DOHH2 (cell line): Measurements from ENCODE around the gene ACTR1A.

Source experiments
- H3F3A ChIP-seq: fragments of 200-600 bp; sonication (generic), shearing (Covaris generic); 2 replicates; pipeline ENCODE4 v1.6.0; 2016; ENCODE audit warnings: antibody characterized with exemption, mild to moderate bottlenecking; ENCODE audit not compliant: control insufficient read depth, insufficient read depth
- H3K27ac ChIP-seq: fragments of 200-600 bp; sonication (generic); 2 replicates; pipeline ENCODE4 v1.5.1; 2014; ENCODE audit warnings: low read depth, mild to moderate bottlenecking, low read length, moderate library complexity
- H3K27me3 ChIP-seq: fragments of 200-600 bp; sonication (generic); 2 replicates; pipeline ENCODE4 v1.6.1; 2014; ENCODE audit warnings: mild to moderate bottlenecking, low read length, mixed read lengths; ENCODE audit not compliant: control insufficient read depth
- H3K36me3 ChIP-seq: fragments of 200-600 bp; sonication (generic); 2 replicates; pipeline ENCODE4 v1.6.1; 2014; ENCODE audit warnings: mild to moderate bottlenecking, low read length, moderate library complexity, mixed read lengths; ENCODE audit not compliant: control insufficient read depth
- H3K4me1 ChIP-seq: fragments of 200-600 bp; sonication (generic); 2 replicates; pipeline ENCODE4 v1.6.1; 2014; ENCODE audit warnings: mild to moderate bottlenecking, low read length, mixed read lengths; ENCODE audit not compliant: control insufficient read depth
- H3K4me2 ChIP-seq: fragments of 200-600 bp; sonication (generic); 2 replicates; pipeline ENCODE4 v1.6.0; 2014; ENCODE audit warnings: mild to moderate bottlenecking, low read length, moderate library complexity
- H3K4me3 ChIP-seq: fragments of 200-600 bp; sonication (generic); 2 replicates; pipeline ENCODE4 v1.5.1; 2014; ENCODE audit warnings: mild to moderate bottlenecking, low read length, mixed read lengths
- H3K79me2 ChIP-seq: fragments of 200-600 bp; sonication (generic); 2 replicates; pipeline ENCODE4 v1.6.1; 2014; ENCODE audit warnings: mild to moderate bottlenecking, low read length, mixed read lengths; ENCODE audit not compliant: control insufficient read depth
- H3K9me2 ChIP-seq: fragments of 200-600 bp; sonication (generic); replicated peaks from 2 replicates; pipeline ENCODE4 v1.6.1; 2014; ENCODE audit warnings: mild to moderate bottlenecking, low read length, mixed read lengths; ENCODE audit not compliant: control insufficient read depth
- H3K9me3 ChIP-seq: fragments of 200-600 bp; sonication (generic); 2 replicates; pipeline ENCODE4 v1.6.1; 2014; ENCODE audit warnings: antibody characterized with exemption, low read length, mixed read lengths; ENCODE audit not compliant: control insufficient read depth, insufficient read depth
- H4K20me1 ChIP-seq: fragments of 200-600 bp; sonication (generic); 2 replicates; pipeline ENCODE4 v1.6.0; 2014; ENCODE audit warnings: low read depth, mild to moderate bottlenecking, antibody characterized with exemption, low read length, moderate library complexity; ENCODE audit not compliant: control insufficient read depth, insufficient read depth
- CTCF ChIP-seq: fragments of 200-600 bp; sonication (generic); IDR thresholded peaks from one replicate; pipeline ENCODE4 v1.5.1; 2014; ENCODE audit warnings: antibody characterized with exemption, mild to moderate bottlenecking, low read depth, low read length; ENCODE audit not compliant: poor library complexity, severe bottlenecking
- EZH2phosphoT487 ChIP-seq: fragments of 200-600 bp; sonication (generic); IDR thresholded peaks from 2 replicates; pipeline ENCODE4 v1.6.1; 2017; ENCODE audit warnings: borderline replicate concordance, mild to moderate bottlenecking, antibody characterized with exemption, low read length, moderate library complexity, mixed read lengths

Gene ACTR1A

GRCh38 chr10:102484021-102484420 is 18.5 kb downstream of the ACTR1A start:
- Histone ChIP-seq H3K36me3 (peaks cover 96% of the 10 kb centered on the region), H4K20me1 (no peaks in the 10 kb centered on the region), H3K4me3 (no peak overlapping the region), H3K9me2 (no peaks in the 10 kb centered on the region), H3K27ac (no peak overlapping the region), H3K27me3 (no peaks in the 10 kb centered on the region), H3K4me2 (no peak overlapping the region; the same call in 1 of the 2 replicates), H3K79me2 (no peaks in the 10 kb centered on the region), H3K9me3 (no peaks in the 10 kb centered on the region), H3F3A (no peaks in the 10 kb centered on the region), H3K4me1 (peaks cover 12% of the 10 kb centered on the region)
- TF ChIP-seq EZH2phosphoT487 (no peak), CTCF (no peak)

GRCh38 chr10:102480396-102480795 is 22.1 kb downstream of the ACTR1A start:
- Histone ChIP-seq H3F3A (no peaks in the 10 kb centered on the region), H3K27ac (no peak overlapping the region), H3K36me3 (peaks cover 87% of the 10 kb centered on the region), H3K4me1 (peaks cover 12% of the 10 kb centered on the region), H3K4me2 (no peak overlapping the region), H3K9me2 (no peaks in the 10 kb centered on the region), H3K79me2 (no peaks in the 10 kb centered on the region), H3K4me3 (no peak overlapping the region), H4K20me1 (no peaks in the 10 kb centered on the region), H3K27me3 (no peaks in the 10 kb centered on the region), H3K9me3 (no peaks in the 10 kb centered on the region)
- no peak for TF ChIP-seq CTCF
- no peak for TF ChIP-seq EZH2phosphoT487

- no peaks in the 10 kb centered on the region for H3K27me3 ChIP-seq
- H3K27ac ChIP-seq: no peak overlapping the region
- TF ChIP-seq CTCF (no peak), EZH2phosphoT487 (no peak)
- H3K9me3 ChIP-seq: no peaks in the 10 kb centered on the region
- no peaks in the 10 kb centered on the region for H3F3A ChIP-seq
- H3K4me2 ChIP-seq: no peak overlapping the region
- H4K20me1 ChIP-seq: no peaks in the 10 kb centered on the region
- H3K4me3 ChIP-seq: no peak overlapping the region
- H3K79me2 ChIP-seq: no peaks in the 10 kb centered on the region
- peaks cover 12% of the 10 kb centered on the region for H3K4me1 ChIP-seq
- H3K9me2 ChIP-seq: no peaks in the 10 kb centered on the region
- H3K36me3 ChIP-seq: peaks cover 84% of the 10 kb centered on the region
Observed at GRCh38 chr10:102479651-102480050, 22.9 kb downstream of the ACTR1A start.
